GM12872 (cell line): ENCODE data around the gene BMP7.

Experiments used
- TF ChIP-seq, protein P1 (sequence below): IDR thresholded peaks from 3 replicates; pipeline ENCODE4 v1.5.1; 2011; ENCODE audit warnings: low read depth, mild to moderate bottlenecking, low read length, moderate library complexity; ENCODE audit not compliant: insufficient read depth

Gene BMP7

DNA sequence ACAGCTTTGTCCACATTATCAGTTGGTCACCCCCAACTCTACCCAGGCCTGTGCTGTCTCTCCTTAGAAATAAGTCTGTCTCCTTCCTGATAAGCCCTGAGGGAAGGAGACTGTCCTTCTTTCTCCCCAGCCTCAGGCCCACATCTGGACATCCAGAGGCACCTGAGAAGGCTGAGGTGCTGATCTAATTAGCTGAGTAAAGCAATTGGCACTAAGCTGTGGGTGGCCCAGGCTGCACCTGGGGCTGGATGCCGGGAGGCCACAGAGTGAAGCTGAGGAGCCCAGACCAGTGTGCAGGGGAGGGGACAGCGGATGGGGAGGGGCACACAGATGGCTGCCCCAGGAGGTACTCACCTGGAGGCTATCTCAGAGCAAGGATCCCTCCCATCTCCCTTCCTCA, 26.2 kb upstream of the BMP7 start:
- TF ChIP-seq, protein P1, sequence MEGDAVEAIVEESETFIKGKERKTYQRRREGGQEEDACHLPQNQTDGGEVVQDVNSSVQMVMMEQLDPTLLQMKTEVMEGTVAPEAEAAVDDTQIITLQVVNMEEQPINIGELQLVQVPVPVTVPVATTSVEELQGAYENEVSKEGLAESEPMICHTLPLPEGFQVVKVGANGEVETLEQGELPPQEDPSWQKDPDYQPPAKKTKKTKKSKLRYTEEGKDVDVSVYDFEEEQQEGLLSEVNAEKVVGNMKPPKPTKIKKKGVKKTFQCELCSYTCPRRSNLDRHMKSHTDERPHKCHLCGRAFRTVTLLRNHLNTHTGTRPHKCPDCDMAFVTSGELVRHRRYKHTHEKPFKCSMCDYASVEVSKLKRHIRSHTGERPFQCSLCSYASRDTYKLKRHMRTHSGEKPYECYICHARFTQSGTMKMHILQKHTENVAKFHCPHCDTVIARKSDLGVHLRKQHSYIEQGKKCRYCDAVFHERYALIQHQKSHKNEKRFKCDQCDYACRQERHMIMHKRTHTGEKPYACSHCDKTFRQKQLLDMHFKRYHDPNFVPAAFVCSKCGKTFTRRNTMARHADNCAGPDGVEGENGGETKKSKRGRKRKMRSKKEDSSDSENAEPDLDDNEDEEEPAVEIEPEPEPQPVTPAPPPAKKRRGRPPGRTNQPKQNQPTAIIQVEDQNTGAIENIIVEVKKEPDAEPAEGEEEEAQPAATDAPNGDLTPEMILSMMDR = no peak

DNA sequence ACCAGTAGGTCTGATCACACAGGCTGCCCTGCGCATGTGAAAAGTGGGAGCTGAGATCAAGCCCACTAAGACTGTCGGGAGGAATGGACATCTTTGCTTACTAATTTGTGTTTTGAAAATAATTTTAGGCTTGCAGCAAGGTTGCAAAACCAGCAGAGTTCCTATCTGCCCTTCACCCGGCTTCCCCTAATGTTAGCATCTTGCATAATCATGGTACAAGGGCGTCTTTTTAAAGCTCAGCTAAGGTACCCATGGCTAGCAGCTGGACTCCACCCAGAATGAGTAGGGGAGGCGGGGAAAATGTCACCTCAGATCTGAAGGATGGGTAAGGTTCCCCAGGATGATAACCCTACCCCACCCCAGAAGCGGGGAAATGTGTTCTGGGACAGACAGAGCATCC, 25.3 kb upstream of the BMP7 start:
- TF ChIP-seq, protein P1 = no peak

DNA sequence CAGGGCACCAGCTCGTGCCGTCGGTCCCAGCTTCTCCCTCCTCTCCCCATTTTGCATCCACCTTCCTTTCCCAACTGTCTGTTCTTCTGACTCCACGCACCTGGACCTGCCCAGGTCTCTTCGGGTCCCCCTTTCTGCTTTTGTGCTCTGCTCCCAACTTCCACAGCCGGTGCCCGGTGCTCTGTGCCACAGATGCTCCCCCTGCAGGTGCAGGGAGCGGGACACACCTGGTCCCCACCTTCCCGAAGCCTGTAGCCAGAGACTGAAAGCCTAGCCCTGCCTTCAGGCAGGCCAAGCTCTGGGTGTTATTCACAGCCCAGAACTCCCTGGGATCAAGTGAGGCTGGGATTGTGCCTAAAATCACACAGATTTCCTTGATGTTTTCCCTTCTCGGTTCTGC, 24.6 kb upstream of the BMP7 start:
- TF ChIP-seq, protein P1 = 0 out of 3 replicates have a peak, but pooled peaks have one; percentile 12

DNA sequence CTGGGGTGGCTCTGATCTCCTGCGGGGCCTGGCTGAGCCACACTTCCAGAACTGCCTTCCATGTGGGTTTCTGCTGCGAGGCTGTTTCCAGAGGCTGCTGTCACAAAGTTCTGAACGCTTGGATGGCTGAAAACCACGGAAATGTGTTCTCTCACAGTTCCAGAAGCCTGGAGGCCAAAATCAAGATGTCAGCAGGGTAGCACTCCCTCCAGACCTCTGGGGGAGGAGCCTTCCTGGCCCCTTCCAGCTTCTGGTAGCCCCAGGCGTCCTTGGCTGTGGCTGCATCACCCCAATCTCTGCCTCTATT, 23.7 kb upstream of the BMP7 start:
- TF ChIP-seq, protein P1 = no peak

DNA sequence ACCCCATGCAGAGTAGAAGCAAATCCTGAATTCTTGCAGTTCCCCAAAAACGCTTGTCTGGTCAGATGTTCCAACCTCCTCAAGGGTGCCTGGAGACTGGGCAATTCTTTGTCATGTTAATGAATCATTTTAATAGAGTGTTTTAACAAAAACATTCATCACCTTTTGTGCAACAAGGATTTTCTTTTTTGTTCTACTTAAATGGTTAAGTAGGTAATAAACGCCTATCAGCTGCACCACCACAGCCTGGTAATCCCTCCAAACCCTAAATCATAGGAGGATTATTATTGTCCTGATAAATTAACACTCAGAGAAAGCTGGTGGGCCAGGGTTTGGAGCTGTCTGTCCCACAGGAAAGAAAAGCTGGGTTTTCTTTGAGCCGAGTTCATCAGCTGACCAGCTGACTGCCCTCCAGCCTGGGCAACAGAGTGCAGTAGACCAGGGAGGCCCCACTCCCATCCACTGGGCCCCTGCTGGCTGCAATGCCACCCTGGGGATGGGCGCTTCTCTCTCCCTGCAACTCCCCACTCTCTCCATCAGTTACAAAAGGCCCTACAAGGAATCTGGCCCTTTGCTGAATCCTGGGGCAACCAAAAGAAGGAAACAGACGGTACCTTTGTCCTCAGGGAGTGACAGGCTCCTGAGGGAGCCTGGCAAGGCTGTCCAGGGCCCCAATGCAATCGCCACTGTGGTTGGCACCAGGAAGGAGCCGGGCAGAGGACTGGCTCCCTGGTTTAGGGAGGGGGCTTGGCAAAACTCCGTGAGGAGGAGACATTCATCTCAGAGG, 23.1 kb upstream of the BMP7 start:
- TF ChIP-seq, protein P1 = no peak

DNA sequence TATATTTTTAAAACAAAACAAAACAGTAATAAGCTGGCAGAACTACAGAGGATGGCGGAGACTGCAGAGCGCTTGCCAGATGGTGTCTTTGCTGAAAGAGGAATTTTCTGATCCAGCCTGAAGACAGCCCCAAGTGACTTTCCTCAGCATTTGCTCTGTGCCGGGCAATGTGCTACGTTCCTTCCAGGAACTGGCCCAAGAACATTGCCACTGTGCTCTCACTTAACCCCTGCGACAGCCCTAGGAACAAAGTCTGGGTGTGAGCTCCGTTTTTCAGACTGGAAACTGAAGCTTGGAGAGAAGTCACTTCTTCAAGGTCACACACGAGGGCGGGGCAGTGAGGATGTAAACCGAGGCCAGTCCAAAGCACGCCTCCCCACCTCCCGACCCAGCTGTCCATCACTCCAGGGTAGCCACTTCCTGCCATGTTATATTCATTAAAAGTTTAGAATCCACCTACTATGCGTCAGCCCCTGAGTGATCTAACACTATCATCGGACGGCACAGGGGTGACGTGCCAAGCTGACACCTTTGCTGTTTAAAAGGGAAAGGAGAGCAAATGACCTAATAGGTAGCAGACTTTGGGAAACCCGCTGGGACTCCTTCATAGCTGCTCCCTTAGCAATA, 22.3 kb upstream of the BMP7 start:
- TF ChIP-seq, protein P1 = no peak

DNA sequence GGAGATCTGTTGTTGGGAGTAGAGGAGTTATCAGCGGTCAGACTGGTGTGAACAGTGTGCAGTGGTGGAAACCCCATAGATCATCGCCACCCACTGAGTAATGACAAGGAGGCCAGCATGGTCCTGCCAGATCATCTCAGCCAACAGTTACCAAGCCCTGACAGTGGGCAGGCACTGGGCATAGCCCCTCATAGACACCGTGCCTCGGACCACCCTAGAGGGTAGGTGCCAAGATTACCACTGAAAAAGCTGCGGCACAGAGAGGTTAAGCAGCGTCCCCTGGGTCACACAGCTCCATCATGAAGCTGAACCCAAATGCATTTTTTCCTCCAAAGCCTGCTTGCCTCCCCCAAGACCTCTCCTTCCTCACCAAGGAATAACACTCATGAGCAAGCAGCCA, 21.5 kb upstream of the BMP7 start:
- TF ChIP-seq, protein P1 = no peak
